ENCODE data around the gene EIPR1. TPM values are rescaled to one million over a fixed set of nuclear protein-coding genes. Genes with fewer than 3 reads are reported as not detected.
A peak's percentile ranks its signal among the peaks of the same experiment; 100 is the strongest.

The EIPR1 gene
- total RNA-seq, 1 donor from 2014 or later: 35.9 TPM

GRCh38 chr2:3160751-3161330 is 216.8 kb downstream of the EIPR1 start:
- Mint-ChIP-seq H3K36me3 (ENCODE audit: low read depth, unreplicated experiment) (peaks cover 16% of the 10 kb centered on the region), H3K4me3 (ENCODE audit: unreplicated experiment) (no peak overlapping the region), H3K27ac (ENCODE audit: unreplicated experiment) (no peak overlapping the region), H3K4me1 (ENCODE audit: unreplicated experiment) (no peaks in the 10 kb centered on the region), H3K9me3 (ENCODE audit: unreplicated experiment) (peaks cover 5% of the 10 kb centered on the region), H3K27me3 (ENCODE audit: unreplicated experiment) (peaks cover 6% of the 10 kb centered on the region)
- TF ChIP-seq CTCF (IDR thresholded peaks at IDR 0.05; ENCODE audit: unreplicated experiment): no peak
- DNase-seq (ENCODE audit: low spot score): no peak

- Mint-ChIP-seq H3K27me3 (ENCODE audit: unreplicated experiment) (peaks cover 10% of the 10 kb centered on the region), H3K27ac (ENCODE audit: unreplicated experiment) (no peak overlapping the region), H3K4me3 (ENCODE audit: unreplicated experiment) (no peak overlapping the region), H3K9me3 (ENCODE audit: unreplicated experiment) (no peaks in the 10 kb centered on the region), H3K36me3 (ENCODE audit: low read depth, unreplicated experiment) (peaks cover 9% of the 10 kb centered on the region), H3K4me1 (ENCODE audit: unreplicated experiment) (no peaks in the 10 kb centered on the region)
- no peak for TF ChIP-seq CTCF (IDR thresholded peaks at IDR 0.05; ENCODE audit: unreplicated experiment)
- DNase-seq (ENCODE audit: low spot score): no peak
These were observed 217.7 kb downstream of the EIPR1 start for GRCh38 chr2:3159782-3160545.

- no peak for TF ChIP-seq CTCF (IDR thresholded peaks at IDR 0.05; ENCODE audit: unreplicated experiment)
- no peaks in the 10 kb centered on the region for H3K4me1 Mint-ChIP-seq (ENCODE audit: unreplicated experiment)
- H3K9me3 Mint-ChIP-seq (ENCODE audit: unreplicated experiment): no peaks in the 10 kb centered on the region
- H3K27me3 Mint-ChIP-seq (ENCODE audit: unreplicated experiment): peaks cover 10% of the 10 kb centered on the region
- no peak for DNase-seq (ENCODE audit: low spot score)
- H3K4me3 Mint-ChIP-seq (ENCODE audit: unreplicated experiment): peak overlapping the region; percentile 10
- H3K27ac Mint-ChIP-seq (ENCODE audit: unreplicated experiment): no peak overlapping the region
- H3K36me3 Mint-ChIP-seq (ENCODE audit: low read depth, unreplicated experiment): peaks cover 17% of the 10 kb centered on the region
These were observed 222.9 kb downstream of the EIPR1 start for GRCh38 chr2:3154700-3155099.

- Mint-ChIP-seq H3K4me3 (ENCODE audit: unreplicated experiment) (no peak overlapping the region), H3K27me3 (ENCODE audit: unreplicated experiment) (peaks cover 7% of the 10 kb centered on the region), H3K27ac (ENCODE audit: unreplicated experiment) (no peak overlapping the region), H3K9me3 (ENCODE audit: unreplicated experiment) (no peaks in the 10 kb centered on the region), H3K4me1 (ENCODE audit: unreplicated experiment) (no peaks in the 10 kb centered on the region), H3K36me3 (ENCODE audit: low read depth, unreplicated experiment) (peaks cover 17% of the 10 kb centered on the region)
- DNase-seq (ENCODE audit: low spot score): no peak
- no peak for TF ChIP-seq CTCF (IDR thresholded peaks at IDR 0.05; ENCODE audit: unreplicated experiment)
These were observed 223.5 kb downstream of the EIPR1 start for GRCh38 chr2:3154146-3154545.

All from endothelial cell (in vitro differentiated cells).